Activated T-helper 17 cell treated with anti-CD3 and anti-CD28 coated beads, Interleukin-2, amount 50 U/mL, for 72 hours (primary cell): Measurements from ENCODE around the gene NXPH2. TPM values are rescaled to one million over a fixed set of nuclear protein-coding genes. Genes with fewer than 3 reads are reported as not detected.

Source experiments
- ATAC-seq: fragments of 150-1000 bp; cut with Tn5 transposase; replicated peaks from 2 replicates; pipeline ENCODE4 v1.10.0; 2021; ENCODE audit warnings: mild to moderate bottlenecking, moderate library complexity
- H3K27ac Mint-ChIP-seq: one replicate; pipeline ENCODE4 v1.8.0; 2022; ENCODE audit warnings: mixed read lengths
- H3K27me3 Mint-ChIP-seq: one replicate; pipeline ENCODE4 v1.8.0; 2022; ENCODE audit warnings: mixed read lengths
- H3K36me3 Mint-ChIP-seq: one replicate; pipeline ENCODE4 v1.8.0; 2022; ENCODE audit warnings: low read depth, mild to moderate bottlenecking, mixed read lengths
- H3K4me1 Mint-ChIP-seq: one replicate; pipeline ENCODE4 v1.8.0; 2022; ENCODE audit warnings: mixed read lengths
- H3K4me3 Mint-ChIP-seq: one replicate; pipeline ENCODE4 v1.8.0; 2022; ENCODE audit warnings: mild to moderate bottlenecking, mixed read lengths
- H3K9me3 Mint-ChIP-seq: one replicate; pipeline ENCODE4 v1.8.0; 2022; ENCODE audit warnings: mixed read lengths
- total RNA-seq, 2 donors: library from RNA; stranded (reverse); gene quantifications; one replicate each; pipeline ENCODE4 v1.2.3, GENCODE V29; 2022

The NXPH2 gene
- total RNA-seq = not detected

DNA sequence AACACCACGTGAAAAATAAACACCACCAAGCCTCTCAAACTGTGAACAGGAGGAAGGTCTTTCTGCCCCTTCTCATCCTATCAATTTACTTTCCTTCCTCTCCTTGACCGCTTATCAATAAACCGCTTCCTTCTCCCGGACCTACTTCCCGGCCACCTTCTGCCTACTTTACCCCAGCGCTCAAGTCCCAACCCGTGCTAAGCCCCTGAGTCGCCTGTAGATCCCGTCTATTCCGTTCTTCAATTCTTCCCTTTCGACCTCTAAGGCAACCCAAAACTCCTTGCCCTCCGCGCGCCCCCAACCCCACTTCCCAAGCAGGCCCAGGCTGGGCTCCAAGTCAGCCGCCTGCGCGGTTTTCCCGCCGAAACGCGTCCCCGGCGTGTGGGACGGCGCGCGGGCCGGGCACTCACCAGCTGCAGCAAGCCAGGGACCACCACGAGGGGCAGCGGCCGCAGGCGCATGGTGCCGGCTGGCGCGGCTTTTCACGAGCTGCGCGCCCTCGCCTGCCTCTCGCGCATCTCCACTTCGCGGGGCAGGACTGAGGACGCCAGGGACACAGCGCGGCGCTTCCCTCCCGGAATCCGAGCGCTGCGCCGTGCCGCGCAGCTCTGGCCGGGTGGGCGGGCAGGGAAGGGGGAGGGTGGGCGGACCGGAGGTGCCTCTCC, at the start of gene NXPH2:
Gene NXPH2, minus strand, starts transcription at position 610 of the 665 bp plus-strand sequence. Its CDS starts 149 bp downstream, at position 461.
- peaks cover 43% of the 10 kb centered on the region for H3K27me3 Mint-ChIP-seq
- no peak within 1 kb of the TSS for H3K27ac Mint-ChIP-seq
- no peak for ATAC-seq
- H3K9me3 Mint-ChIP-seq = no peaks in the 10 kb centered on the region
- H3K4me3 Mint-ChIP-seq = no peak within 1 kb of the TSS
- H3K36me3 Mint-ChIP-seq = no peaks in the 10 kb centered on the region
- H3K4me1 Mint-ChIP-seq = peaks cover 6% of the 10 kb centered on the region

- no peaks in the 10 kb centered on the region for H3K27me3 Mint-ChIP-seq
- H3K36me3 Mint-ChIP-seq = no peaks in the 10 kb centered on the region
- no peak overlapping the region for H3K4me3 Mint-ChIP-seq
- ATAC-seq = peak; percentile 37
- no peaks in the 10 kb centered on the region for H3K9me3 Mint-ChIP-seq
- H3K27ac Mint-ChIP-seq = no peak overlapping the region
- H3K4me1 Mint-ChIP-seq = no peaks in the 10 kb centered on the region
These were observed 49.2 kb upstream of the NXPH2 start for GRCh38 chr2:138829326-138829919.

DNA sequence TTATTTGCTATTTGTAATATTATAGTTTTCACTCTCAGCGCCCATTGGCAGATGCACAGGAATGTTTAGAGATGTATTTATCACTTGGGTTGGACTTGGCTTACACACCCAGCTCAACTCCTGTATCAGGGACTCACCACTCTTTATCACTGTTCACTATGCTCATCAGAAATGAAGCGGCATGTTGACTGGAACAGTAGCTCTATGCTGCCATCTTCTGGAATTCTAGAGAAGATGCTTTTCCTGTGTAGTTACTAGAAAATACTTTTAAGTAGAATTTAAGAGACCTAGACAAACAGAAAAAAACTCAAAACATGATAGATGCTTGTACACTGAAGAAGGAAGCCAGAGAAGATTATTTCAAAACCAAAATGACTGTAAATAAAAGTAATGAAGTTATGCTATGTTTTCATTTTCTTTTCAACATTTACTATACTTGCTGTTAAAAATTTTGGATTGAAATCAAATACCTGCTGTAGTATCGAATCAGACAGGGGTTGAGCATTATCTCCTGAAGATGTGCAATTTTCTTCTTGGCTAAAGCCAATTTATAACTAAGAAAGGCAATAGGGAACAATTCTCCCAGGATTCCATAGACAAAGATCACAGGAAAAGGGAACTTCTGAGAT, 47.4 kb upstream of the NXPH2 start:
- no peaks in the 10 kb centered on the region for H3K4me1 Mint-ChIP-seq
- no peak overlapping the region for H3K4me3 Mint-ChIP-seq
- no peaks in the 10 kb centered on the region for H3K9me3 Mint-ChIP-seq
- ATAC-seq = peak; percentile 35
- no peaks in the 10 kb centered on the region for H3K27me3 Mint-ChIP-seq
- H3K27ac Mint-ChIP-seq = no peak overlapping the region
- H3K36me3 Mint-ChIP-seq = no peaks in the 10 kb centered on the region

- Mint-ChIP-seq H3K4me1 (no peaks in the 10 kb centered on the region), H3K36me3 (no peaks in the 10 kb centered on the region), H3K4me3 (no peak overlapping the region), H3K27ac (no peak overlapping the region), H3K9me3 (no peaks in the 10 kb centered on the region), H3K27me3 (peaks cover 5% of the 10 kb centered on the region)
- no peak for ATAC-seq
These were observed 43.5 kb upstream of the NXPH2 start for GRCh38 chr2:138823666-138824065.

DNA sequence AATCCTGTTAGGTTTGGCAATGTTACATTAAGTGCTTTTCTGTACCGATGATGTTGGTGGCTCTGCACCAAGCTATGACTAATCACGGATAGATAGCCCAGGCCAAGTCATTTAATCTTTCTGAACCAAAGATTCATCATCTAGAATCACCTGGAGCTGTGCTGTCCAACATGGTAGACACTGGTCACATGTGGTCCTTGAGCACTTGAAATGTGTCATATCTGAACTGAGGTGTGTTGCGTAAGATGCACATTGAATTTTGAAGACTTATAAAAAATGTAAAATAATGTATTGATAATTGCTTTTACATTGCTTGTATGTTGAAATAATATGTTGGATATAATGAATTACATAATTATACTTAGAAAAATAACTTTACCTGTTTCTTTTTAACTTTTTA, 39.8 kb upstream of the NXPH2 start:
- H3K36me3 Mint-ChIP-seq = no peaks in the 10 kb centered on the region
- H3K27ac Mint-ChIP-seq = no peak overlapping the region
- no peaks in the 10 kb centered on the region for H3K9me3 Mint-ChIP-seq
- H3K27me3 Mint-ChIP-seq = peaks cover 13% of the 10 kb centered on the region
- no peak overlapping the region for H3K4me3 Mint-ChIP-seq
- ATAC-seq = no peak
- no peaks in the 10 kb centered on the region for H3K4me1 Mint-ChIP-seq

GRCh38 chr2:138818556-138818955, 38.4 kb upstream of the NXPH2 start:
- Mint-ChIP-seq H3K9me3 (no peaks in the 10 kb centered on the region), H3K4me3 (no peak overlapping the region), H3K27me3 (peaks cover 16% of the 10 kb centered on the region), H3K27ac (no peak overlapping the region), H3K4me1 (no peaks in the 10 kb centered on the region), H3K36me3 (no peaks in the 10 kb centered on the region)
- ATAC-seq = no peak

- Mint-ChIP-seq H3K27ac (no peak overlapping the region), H3K9me3 (no peaks in the 10 kb centered on the region), H3K4me1 (no peaks in the 10 kb centered on the region), H3K36me3 (no peaks in the 10 kb centered on the region), H3K4me3 (no peak overlapping the region), H3K27me3 (peaks cover 11% of the 10 kb centered on the region)
- no peak for ATAC-seq
These were observed 34.1 kb upstream of the NXPH2 start for GRCh38 chr2:138814123-138814898.

- peaks cover 10% of the 10 kb centered on the region for H3K27me3 Mint-ChIP-seq
- no peaks in the 10 kb centered on the region for H3K4me1 Mint-ChIP-seq
- no peak for ATAC-seq
- H3K4me3 Mint-ChIP-seq = no peak overlapping the region
- no peaks in the 10 kb centered on the region for H3K36me3 Mint-ChIP-seq
- no peak overlapping the region for H3K27ac Mint-ChIP-seq
- no peaks in the 10 kb centered on the region for H3K9me3 Mint-ChIP-seq
These were observed 31.2 kb upstream of the NXPH2 start for GRCh38 chr2:138811431-138811830.

- H3K4me3 Mint-ChIP-seq = no peak overlapping the region
- H3K36me3 Mint-ChIP-seq = no peaks in the 10 kb centered on the region
- peaks cover 4% of the 10 kb centered on the region for H3K9me3 Mint-ChIP-seq
- H3K27me3 Mint-ChIP-seq = peaks cover 28% of the 10 kb centered on the region
- no peak overlapping the region for H3K27ac Mint-ChIP-seq
- ATAC-seq = no peak
- H3K4me1 Mint-ChIP-seq = no peaks in the 10 kb centered on the region
These were observed 14.5 kb upstream of the NXPH2 start for GRCh38 chr2:138794724-138795123.

DNA sequence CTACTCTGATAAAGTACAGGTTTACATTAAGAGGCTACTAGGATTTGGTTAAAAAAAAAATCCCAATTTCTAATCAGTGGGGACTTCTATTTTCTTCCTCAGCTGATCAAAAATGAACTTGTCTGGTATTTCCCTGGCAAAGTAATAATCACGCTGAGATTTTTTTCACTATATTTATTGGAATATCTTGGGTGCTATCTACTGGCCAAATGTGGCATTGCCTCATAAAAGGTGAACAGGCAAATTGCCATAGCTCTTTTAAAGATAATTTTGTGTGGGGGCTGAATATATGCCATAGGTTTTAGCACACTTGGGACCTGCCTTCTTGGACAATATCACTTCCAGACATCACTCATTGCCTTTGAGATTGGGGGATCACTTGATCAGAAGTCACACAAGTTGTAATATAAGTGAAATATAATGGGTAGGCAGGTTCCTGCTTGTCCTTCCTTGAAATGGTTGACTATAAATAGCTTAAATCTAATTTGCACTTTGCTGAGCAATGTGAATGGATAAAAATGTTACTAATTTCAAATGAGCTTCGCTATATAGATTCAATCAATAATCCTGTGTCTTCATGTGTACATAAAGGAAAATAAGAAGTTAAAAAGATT, 7.0 kb upstream of the NXPH2 start:
- Mint-ChIP-seq H3K36me3 (no peaks in the 10 kb centered on the region), H3K27me3 (peaks cover 13% of the 10 kb centered on the region), H3K27ac (no peak overlapping the region), H3K4me3 (no peak overlapping the region), H3K4me1 (no peaks in the 10 kb centered on the region), H3K9me3 (no peaks in the 10 kb centered on the region)
- ATAC-seq = no peak

- H3K36me3 Mint-ChIP-seq = no peaks in the 10 kb centered on the region
- H3K27me3 Mint-ChIP-seq = peaks cover 37% of the 10 kb centered on the region
- peaks cover 6% of the 10 kb centered on the region for H3K4me1 Mint-ChIP-seq
- no peaks in the 10 kb centered on the region for H3K9me3 Mint-ChIP-seq
- no peak overlapping the region for H3K4me3 Mint-ChIP-seq
- ATAC-seq = no peak
- no peak overlapping the region for H3K27ac Mint-ChIP-seq
These were observed 2.2 kb upstream of the NXPH2 start for GRCh38 chr2:138782383-138782782.

- Mint-ChIP-seq H3K36me3 (no peaks in the 10 kb centered on the region), H3K27me3 (peaks cover 41% of the 10 kb centered on the region), H3K4me1 (peaks cover 6% of the 10 kb centered on the region), H3K27ac (no peak overlapping the region), H3K9me3 (no peaks in the 10 kb centered on the region), H3K4me3 (no peak overlapping the region)
- no peak for ATAC-seq
These were observed 718 bp upstream of the NXPH2 start for GRCh38 chr2:138780908-138781307.

DNA sequence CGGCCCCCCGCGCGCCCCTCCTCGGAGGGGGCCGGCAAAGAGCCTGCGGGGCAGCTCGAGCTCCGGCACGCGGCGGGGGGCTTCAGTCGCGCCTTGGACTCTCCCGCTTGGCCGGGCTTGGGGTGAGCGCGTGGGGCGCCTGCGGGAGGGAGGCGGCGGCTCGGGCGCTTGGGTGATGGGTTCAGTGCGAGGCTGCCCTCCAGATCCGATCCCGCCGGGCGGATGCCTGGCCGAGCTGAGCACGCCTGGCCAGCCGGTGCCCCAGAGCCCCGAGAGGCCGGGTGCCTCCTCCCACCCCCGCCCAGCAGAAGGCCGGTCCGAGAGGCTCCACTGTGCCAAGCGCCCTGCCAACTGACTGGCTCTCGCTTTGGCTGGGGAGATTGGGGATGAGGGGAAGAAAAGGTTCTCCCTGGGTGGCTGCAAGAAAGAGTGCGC, 273 bp upstream of the NXPH2 start:
- ATAC-seq = no peak
- peaks cover 6% of the 10 kb centered on the region for H3K4me1 Mint-ChIP-seq
- peaks cover 43% of the 10 kb centered on the region for H3K27me3 Mint-ChIP-seq
- no peak overlapping the region for H3K4me3 Mint-ChIP-seq
- H3K9me3 Mint-ChIP-seq = no peaks in the 10 kb centered on the region
- H3K27ac Mint-ChIP-seq = no peak overlapping the region
- no peaks in the 10 kb centered on the region for H3K36me3 Mint-ChIP-seq

DNA sequence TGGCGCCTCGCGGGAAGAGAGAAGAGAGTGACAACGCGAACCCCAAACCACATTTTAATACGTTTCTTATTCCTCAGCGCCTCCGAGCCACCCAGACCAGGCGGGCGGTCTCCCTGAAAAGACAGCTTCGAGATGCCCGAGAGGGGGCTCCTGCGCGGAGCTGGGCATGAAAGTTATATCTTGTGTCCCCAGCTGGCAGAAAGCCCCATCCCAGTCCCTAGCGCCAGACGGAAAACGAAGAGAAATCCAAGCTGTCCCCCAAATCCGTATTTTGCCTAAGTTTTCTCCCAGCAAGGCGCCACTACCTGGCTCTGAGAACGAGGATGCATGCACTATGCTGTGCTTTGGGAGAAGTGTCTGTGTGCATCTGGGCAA, 797 bp downstream of the NXPH2 start:
- ATAC-seq = no peak
- Mint-ChIP-seq H3K36me3 (no peaks in the 10 kb centered on the region), H3K9me3 (no peaks in the 10 kb centered on the region), H3K4me1 (peaks cover 6% of the 10 kb centered on the region), H3K4me3 (no peak overlapping the region), H3K27ac (no peak overlapping the region), H3K27me3 (peaks cover 43% of the 10 kb centered on the region)
